Fibroblast of skin of right biceps (primary cell): ENCODE measurements around the gene ARSA.

Source experiments
- DNase-seq: peaks from one replicate; pipeline ENCODE4 v3.0.0-alpha.2; 2013

ARSA gene

DNA sequence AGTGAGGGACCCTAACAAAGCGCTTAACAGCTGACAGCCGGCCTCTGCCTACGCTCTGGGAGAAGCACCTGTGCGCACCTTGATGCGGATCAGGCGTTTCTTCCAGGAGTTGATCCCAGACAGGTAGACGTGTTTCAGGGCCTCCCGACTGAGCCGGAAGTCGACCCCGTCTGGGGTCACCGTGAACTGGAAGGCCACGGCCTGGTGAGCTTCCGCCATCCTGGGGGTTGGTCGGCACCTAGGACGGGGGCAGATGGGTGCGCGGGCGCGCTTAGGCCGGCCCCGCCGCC, 50.3 kb downstream of the ARSA start:
- DNase-seq: no peak

DNA sequence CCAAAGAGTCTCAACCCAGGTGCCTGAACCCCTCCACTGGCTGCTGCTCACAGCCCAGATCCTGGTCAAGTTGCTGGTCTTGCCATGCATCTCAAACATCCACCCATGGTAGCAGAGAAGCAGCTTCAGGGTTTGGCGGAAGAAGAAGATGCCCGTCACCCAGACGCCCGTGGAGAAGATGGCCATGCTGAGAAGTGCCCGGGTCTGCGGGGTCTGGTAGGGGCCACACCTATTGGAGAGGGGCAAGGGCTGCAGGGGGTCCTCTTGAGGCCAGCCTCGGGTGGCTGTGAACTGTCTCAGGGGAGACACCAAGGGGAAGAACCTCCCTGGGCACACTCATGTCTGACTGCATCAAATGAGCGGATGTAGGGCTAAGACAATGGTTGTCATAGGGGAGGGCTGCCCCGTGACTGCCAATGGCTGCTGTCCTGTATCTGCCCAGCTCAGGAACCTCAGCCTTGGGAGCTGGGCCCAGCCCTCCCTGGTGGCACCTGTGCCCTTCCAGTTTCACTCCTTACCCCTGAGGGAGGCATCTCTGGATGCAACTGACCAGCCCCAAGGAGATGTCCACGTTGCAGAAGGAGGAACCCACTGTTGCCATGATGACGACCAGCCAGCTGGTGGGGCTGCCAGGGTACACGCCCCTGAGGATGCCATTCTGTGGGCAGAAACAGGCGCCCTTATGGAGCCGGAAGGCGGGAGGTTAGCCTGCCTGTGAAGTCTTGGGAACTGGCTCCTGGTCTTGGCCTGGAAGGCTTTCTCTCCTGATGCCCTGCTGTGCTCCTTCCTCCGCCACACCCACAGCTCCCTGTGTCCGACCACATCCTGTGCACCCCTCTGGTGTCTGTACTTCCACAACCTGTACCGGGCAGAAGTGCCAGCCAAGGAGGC, 50.9 kb downstream of the ARSA start:
- no peak for DNase-seq

DNA sequence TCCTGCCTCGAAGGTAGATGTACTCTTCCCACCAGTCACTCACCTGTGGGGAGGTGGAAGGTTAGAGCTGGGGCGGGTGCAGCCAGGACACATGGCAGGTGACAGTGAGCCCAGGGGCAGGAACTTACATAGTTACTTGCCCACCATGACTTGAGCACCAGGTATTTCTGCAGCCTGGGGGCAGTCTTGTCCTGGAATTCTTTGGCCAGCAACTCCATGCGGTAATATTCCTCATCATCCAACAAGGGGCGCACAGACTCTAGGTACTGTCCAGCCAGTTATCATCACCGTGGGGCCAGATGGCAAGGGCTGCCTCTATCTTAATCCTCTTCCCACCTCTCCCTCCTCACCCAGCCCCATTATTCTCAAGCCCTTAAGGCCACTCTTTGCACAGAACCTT, 51.9 kb downstream of the ARSA start:
- DNase-seq: peak; percentile 46

DNA sequence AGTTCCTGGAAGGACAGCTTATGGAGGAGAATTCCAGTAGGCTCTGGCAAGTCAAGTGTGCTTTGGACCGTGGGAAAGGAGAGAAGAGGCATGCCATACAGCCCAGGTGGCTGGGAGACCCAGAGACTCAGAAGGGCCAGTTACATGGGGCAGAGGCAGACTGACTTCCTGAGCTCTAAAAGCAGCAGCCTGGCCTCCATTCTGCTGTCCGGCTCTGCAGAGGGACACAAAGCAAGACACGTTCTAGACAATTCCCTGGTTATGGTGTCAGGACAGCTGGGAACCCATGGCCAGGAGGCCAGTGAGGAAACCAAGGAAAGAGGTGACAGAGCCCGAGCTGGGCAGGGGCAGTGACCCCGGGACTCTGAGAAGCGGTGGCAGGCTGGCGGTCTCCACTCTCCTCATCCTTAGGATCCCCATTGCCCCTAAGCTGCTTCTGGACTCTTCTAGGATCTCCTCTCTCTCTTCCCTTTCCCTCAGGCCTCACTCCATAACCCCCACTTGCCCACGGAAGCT, 52.5 kb downstream of the ARSA start:
- no peak for DNase-seq
